ENCODE measurements around the gene PLA2G15. TPM values are rescaled to one million over a fixed set of nuclear protein-coding genes. Genes with fewer than 3 reads are reported as not detected.

PLA2G15 gene
- 22.8 and 40.9 TPM in 2 replicates for total RNA-seq

GRCh38 chr16:68244903-68245853, at the start of gene PLA2G15:
Gene PLA2G15 (plus strand): TSS chr16:68245373. CDS start chr16:68245427, 54 bp downstream.

GRCh38 chr16:68235887-68236136, 9.4 kb upstream of the PLA2G15 start, which contains the start of gene ESRP2:
Gene ESRP2 (minus strand): TSS chr16:68236127. CDS start chr16:68236045, 82 bp downstream.

GRCh38 chr16:68264128-68265077, 19.2 kb downstream of the PLA2G15 start, which contains the start of gene SLC7A6:
Gene SLC7A6 (plus strand): TSS chr16:68264526. CDS start chr16:68274727, 10,201 bp downstream.

Other genes starting within 250 kb of the PLA2G15 start
- gene DPEP2, start 245.9 kb upstream of the PLA2G15 start, total RNA-seq = under 0.01 TPM in 1 of 2 replicates, not detected in the other
- not detected in 2 replicates for gene DPEP2NB, start 229.5 kb upstream of the PLA2G15 start, total RNA-seq
- 6.2 and 10.2 TPM in 2 replicates for gene DDX28, start 222.1 kb upstream of the PLA2G15 start, total RNA-seq
- 14.4 and 23.2 TPM in 2 replicates for gene DUS2, start 222.1 kb upstream of the PLA2G15 start, total RNA-seq
- 9.2 and 12.1 TPM in 2 replicates for gene NFATC3, start 160.0 kb upstream of the PLA2G15 start, total RNA-seq
- under 0.01 and 0.28 TPM in 2 replicates for gene ESRP2, start 9.2 kb upstream of the PLA2G15 start, total RNA-seq
- 16.6 and 20.5 TPM in 2 replicates for gene SLC7A6, start 19.2 kb downstream of the PLA2G15 start, total RNA-seq
- gene SLC7A6OS, start 65.6 kb downstream of the PLA2G15 start, total RNA-seq = 9.9 and 10.9 TPM in 2 replicates
- 44.3 and 92.2 TPM in 2 replicates for gene PRMT7, start 65.6 kb downstream of the PLA2G15 start, total RNA-seq
- gene SMPD3, start 203.1 kb downstream of the PLA2G15 start, total RNA-seq = under 0.01 and 0.19 TPM in 2 replicates

Data from regular cardiac myocyte (primary cell).